ENCODE data around the gene LRRC46. TPM values are rescaled to one million over a fixed set of nuclear protein-coding genes. Genes with fewer than 3 reads are reported as not detected.

LRRC46 gene
- total and polyA plus RNA-seq, 10 of the 15 experiments (the other 5 are each of a cell fraction or from before 2014, with no cell fraction given): 0.15 to 1.8 (median 0.38) TPM; not detected in 1

DNA sequence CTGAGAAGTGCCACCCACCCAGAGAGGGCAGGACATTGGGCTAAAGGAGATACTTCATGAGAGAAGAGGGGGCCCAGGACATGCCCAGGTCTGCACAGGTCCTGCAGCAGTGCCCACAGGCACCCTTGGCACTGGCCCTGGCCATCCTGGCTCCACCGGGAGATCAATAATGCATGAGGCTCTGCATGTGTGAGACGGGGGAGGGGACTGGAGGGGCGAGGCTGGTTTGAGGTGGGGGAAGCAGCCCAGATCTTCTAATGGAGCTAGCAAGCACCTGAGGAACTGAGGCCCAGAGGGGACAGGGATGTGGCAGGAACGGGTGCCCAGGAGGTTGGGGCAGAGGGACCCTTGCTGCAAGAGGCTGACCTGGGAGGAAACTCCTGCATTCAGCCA lies 10.4 kb upstream of the LRRC46 start:
- Histone ChIP-seq H2AFZ (ENCODE audit: control insufficient read depth, low read depth, low read length) (peak overlapping the region; percentile 88), H3K9me3 (replicated peaks; ENCODE audit: control insufficient read depth, insufficient read depth, low read length) (no peaks in the 10 kb centered on the region), H3K4me3 (peak overlapping the region; percentile 93), H3K9ac (ENCODE audit: control insufficient read depth, insufficient read depth, low read length) (peak overlapping the region; percentile 80), H3K36me3 (ENCODE audit: control insufficient read depth in 2 of 2, insufficient read depth in 2 of 2, low read length in 1 of 2) (peaks cover 5 to 17% of the 10 kb centered on the region in 2 experiments; a peak in 3 of 4 replicates), H3K27ac (ENCODE audit: control insufficient read depth, insufficient read depth) (peak overlapping the region; percentile 17; the same call in 1 of the 2 replicates), H3K4me1 (ENCODE audit: control insufficient read depth, insufficient read depth, low read length) (peaks cover 10% of the 10 kb centered on the region), H3K4me2 (ENCODE audit: control insufficient read depth, insufficient read depth) (peak overlapping the region; percentile 93), H3K79me2 (ENCODE audit: control insufficient read depth, insufficient read depth, low read length) (peaks cover 7% of the 10 kb centered on the region; the same call in 1 of the 2 replicates), H3K27me3 (replicated peaks in 1 of 2; ENCODE audit: control insufficient read depth in 2 of 2, insufficient read depth in 2 of 2, low read length in 1 of 2) (no peaks in the 10 kb centered on the region), H4K20me1 (ENCODE audit: control insufficient read depth, insufficient read depth) (no peaks in the 10 kb centered on the region)
- TF ChIP-seq TCF12 (IDR thresholded peaks at IDR 0.05; ENCODE audit: low read depth, low read length) (no peak), RAD51 (IDR thresholded peaks at IDR 0.05) (no peak), HDAC2 (IDR thresholded peaks at IDR 0.05) (no peak), CHD2 (IDR thresholded peaks at IDR 0.05; ENCODE audit: borderline replicate concordance, low read depth, low read length) (no peak), STAT1 (conservative IDR thresholded peaks at IDR 0.05) (no peak)
- TF ChIP-seq, protein P1, sequence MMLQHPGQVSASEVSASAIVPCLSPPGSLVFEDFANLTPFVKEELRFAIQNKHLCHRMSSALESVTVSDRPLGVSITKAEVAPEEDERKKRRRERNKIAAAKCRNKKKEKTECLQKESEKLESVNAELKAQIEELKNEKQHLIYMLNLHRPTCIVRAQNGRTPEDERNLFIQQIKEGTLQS (IDR thresholded peaks at IDR 0.05; ENCODE audit: borderline replicate concordance, extremely low read depth, low read depth, low read length): no peak
- TF ChIP-seq, protein P2, sequence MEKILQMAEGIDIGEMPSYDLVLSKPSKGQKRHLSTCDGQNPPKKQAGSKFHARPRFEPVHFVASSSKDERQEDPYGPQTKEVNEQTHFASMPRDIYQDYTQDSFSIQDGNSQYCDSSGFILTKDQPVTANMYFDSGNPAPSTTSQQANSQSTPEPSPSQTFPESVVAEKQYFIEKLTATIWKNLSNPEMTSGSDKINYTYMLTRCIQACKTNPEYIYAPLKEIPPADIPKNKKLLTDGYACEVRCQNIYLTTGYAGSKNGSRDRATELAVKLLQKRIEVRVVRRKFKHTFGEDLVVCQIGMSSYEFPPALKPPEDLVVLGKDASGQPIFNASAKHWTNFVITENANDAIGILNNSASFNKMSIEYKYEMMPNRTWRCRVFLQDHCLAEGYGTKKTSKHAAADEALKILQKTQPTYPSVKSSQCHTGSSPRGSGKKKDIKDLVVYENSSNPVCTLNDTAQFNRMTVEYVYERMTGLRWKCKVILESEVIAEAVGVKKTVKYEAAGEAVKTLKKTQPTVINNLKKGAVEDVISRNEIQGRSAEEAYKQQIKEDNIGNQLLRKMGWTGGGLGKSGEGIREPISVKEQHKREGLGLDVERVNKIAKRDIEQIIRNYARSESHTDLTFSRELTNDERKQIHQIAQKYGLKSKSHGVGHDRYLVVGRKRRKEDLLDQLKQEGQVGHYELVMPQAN (conservative IDR thresholded peaks at IDR 0.05): no peak
- TF ChIP-seq, protein P3, sequence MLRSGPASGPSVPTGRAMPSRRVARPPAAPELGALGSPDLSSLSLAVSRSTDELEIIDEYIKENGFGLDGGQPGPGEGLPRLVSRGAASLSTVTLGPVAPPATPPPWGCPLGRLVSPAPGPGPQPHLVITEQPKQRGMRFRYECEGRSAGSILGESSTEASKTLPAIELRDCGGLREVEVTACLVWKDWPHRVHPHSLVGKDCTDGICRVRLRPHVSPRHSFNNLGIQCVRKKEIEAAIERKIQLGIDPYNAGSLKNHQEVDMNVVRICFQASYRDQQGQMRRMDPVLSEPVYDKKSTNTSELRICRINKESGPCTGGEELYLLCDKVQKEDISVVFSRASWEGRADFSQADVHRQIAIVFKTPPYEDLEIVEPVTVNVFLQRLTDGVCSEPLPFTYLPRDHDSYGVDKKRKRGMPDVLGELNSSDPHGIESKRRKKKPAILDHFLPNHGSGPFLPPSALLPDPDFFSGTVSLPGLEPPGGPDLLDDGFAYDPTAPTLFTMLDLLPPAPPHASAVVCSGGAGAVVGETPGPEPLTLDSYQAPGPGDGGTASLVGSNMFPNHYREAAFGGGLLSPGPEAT (IDR thresholded peaks at IDR 0.05; ENCODE audit: low read depth): no peak
- DNase-seq (ENCODE audit: low read depth, low spot score) (no peak), FAIRE-seq (no peak), ATAC-seq (peak; percentile 3; the same call in 1 of the 3 replicates)
- ChIA-PET SMC1A (ENCODE audit: uncharacterized antibody, unreplicated experiment) (interaction anchor here (1.3 to 1.4 kb wide), 2 partner anchors 10 to 197 kb away, joined by 3 to 7 read pairs; partner anchors contain the start of genes LRRC46 and MRPL10), CTCF (interaction anchor here (0.6 to 2.5 kb wide), 13 partner anchors 10 to 170 kb away, joined by 3 to 20 read pairs (median 3); partner anchors contain the start of genes CDK5RAP3, LRRC46, MRPL10 and SCRN2), RAD21 (ENCODE audit: unreplicated experiment) (interaction anchor here (1.1 kb wide), 1 partner anchor 120 kb away, joined by 6 read pairs; no protein-coding TSS in a partner anchor), POLR2A (interaction anchor here (1.2 to 2.1 kb wide), 3 partner anchors 10 to 150 kb away, joined by 5 to 14 read pairs (median 6); partner anchors contain the start of genes CDK5RAP3, LRRC46, MRPL10 and SCRN2)
- intact Hi-C loops (cut with micrococcal nuclease; ENCODE audit: unreplicated experiment) (no loop called here), in situ Hi-C loops (cut with MboI) (no loop called here)
- BruUV-seq (replicated peaks): no TSS peak
- 0% methylated on average over 4 of the region's 4 CpGs for WGBS (ENCODE audit: insufficient coverage, insufficient replicate concordance, low lambda C conversion rate, missing lambda C conversion rate)
